MCF 10A (cell line): ENCODE data around the gene CAMTA1. TPM values are rescaled to one million over a fixed set of nuclear protein-coding genes. Genes with fewer than 3 reads are reported as not detected.

Source experiments
- BruUV-seq: library from RNA; stranded (reverse); fragments of 400-500 nt; replicated peaks from 2 replicates; lab custom pipeline; 2021; lab: Mats Ljungman, UMichigan
- CTCF ChIA-PET: fragments of 300-600 bp; sonication (Branson Sonifier 250); formaldehyde crosslinking; extraction: SDS; loops from one replicate; lab custom pipeline; 2021; ENCODE audit warnings: antibody characterized with exemption, inconsistent platforms; lab: Yijun Ruan, JAX
- POLR2A ChIA-PET: fragments of 300-600, 350-650 bp; sonication (Branson Sonifier 250); formaldehyde crosslinking; extraction: SDS; loops from one replicate; lab custom pipeline; 2020; ENCODE audit warnings: antibody characterized with exemption, inconsistent platforms; lab: Yijun Ruan, JAX
- DNase-seq: peaks from one replicate; pipeline ENCODE4 v3.0.0-alpha.2; 2018; ENCODE audit not compliant: unreplicated experiment
- H3K27ac Mint-ChIP-seq: one replicate; pipeline ENCODE4 v1.8.0; 2022; ENCODE audit warnings: mild to moderate bottlenecking, low read depth, mixed read lengths; ENCODE audit not compliant: unreplicated experiment
- H3K27me3 Mint-ChIP-seq: one replicate; pipeline ENCODE4 v1.8.0; 2022; ENCODE audit warnings: mixed read lengths; ENCODE audit not compliant: insufficient read depth, unreplicated experiment
- H3K36me3 Mint-ChIP-seq: one replicate; pipeline ENCODE4 v1.8.0; 2022; ENCODE audit warnings: mild to moderate bottlenecking, moderate library complexity, mixed read lengths; ENCODE audit not compliant: insufficient read depth, unreplicated experiment
- H3K4me1 Mint-ChIP-seq: one replicate; pipeline ENCODE4 v1.8.0; 2022; ENCODE audit warnings: mixed read lengths; ENCODE audit not compliant: insufficient read depth, unreplicated experiment
- H3K4me3 Mint-ChIP-seq: one replicate; pipeline ENCODE4 v1.8.0; 2022; ENCODE audit warnings: mild to moderate bottlenecking, moderate library complexity, mixed read lengths; ENCODE audit not compliant: unreplicated experiment
- H3K9me3 Mint-ChIP-seq: one replicate; pipeline ENCODE4 v1.8.0; 2022; ENCODE audit warnings: mixed read lengths; ENCODE audit not compliant: unreplicated experiment
- intact Hi-C: fragments of 100-400 bp; cut with micrococcal nuclease; formaldehyde crosslinking; loops from 2 replicates; pipeline ENCODE4 v1.14.1; 2022
- total RNA-seq: library from RNA; stranded (reverse); gene quantifications from 2 replicates; pipeline ENCODE4 v1.2.3, GENCODE V29; 2022
- TF ChIP-seq, protein P1 (sequence below): fragments of 200-600 bp; IDR thresholded peaks from one replicate; pipeline ENCODE4 v1.8.0; 2022; ENCODE audit warnings: antibody characterized with exemption, mild to moderate bottlenecking; ENCODE audit not compliant: unreplicated experiment

The CAMTA1 gene
- total RNA-seq, 1 experiment from 2014 or later, result 74.1 TPM

DNA sequence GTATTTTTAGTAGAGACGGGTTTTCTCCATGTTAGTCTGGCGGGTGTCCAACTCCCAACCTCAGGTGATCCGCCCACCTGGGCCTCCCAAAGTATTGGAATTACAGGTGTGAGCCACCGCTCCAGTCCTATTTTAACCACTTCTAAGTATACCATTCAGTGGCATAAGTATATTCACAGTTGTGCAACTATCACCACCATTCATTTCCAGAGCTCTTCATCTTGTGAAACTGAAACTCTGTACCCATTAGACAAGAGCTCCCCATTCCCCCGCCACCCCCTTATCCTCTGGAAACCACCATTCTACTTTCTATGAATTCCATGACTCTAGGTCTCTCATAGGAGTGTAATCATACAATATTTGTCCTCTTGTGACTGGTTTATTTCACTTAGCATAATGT lies 40.2 kb upstream of the CAMTA1 start:
- no peaks in the 10 kb centered on the region for H3K36me3 Mint-ChIP-seq
- no peaks in the 10 kb centered on the region for H3K9me3 Mint-ChIP-seq
- TF ChIP-seq, protein P1, sequence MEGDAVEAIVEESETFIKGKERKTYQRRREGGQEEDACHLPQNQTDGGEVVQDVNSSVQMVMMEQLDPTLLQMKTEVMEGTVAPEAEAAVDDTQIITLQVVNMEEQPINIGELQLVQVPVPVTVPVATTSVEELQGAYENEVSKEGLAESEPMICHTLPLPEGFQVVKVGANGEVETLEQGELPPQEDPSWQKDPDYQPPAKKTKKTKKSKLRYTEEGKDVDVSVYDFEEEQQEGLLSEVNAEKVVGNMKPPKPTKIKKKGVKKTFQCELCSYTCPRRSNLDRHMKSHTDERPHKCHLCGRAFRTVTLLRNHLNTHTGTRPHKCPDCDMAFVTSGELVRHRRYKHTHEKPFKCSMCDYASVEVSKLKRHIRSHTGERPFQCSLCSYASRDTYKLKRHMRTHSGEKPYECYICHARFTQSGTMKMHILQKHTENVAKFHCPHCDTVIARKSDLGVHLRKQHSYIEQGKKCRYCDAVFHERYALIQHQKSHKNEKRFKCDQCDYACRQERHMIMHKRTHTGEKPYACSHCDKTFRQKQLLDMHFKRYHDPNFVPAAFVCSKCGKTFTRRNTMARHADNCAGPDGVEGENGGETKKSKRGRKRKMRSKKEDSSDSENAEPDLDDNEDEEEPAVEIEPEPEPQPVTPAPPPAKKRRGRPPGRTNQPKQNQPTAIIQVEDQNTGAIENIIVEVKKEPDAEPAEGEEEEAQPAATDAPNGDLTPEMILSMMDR, result no peak
- no TSS peak for BruUV-seq
- peaks cover 12% of the 10 kb centered on the region for H3K4me1 Mint-ChIP-seq
- intact Hi-C loops, result no loop called here
- H3K27ac Mint-ChIP-seq, result no peak overlapping the region
- no peak for DNase-seq
- H3K4me3 Mint-ChIP-seq, result no peak overlapping the region
- CTCF ChIA-PET, result interaction anchor here (0.7 to 3.8 kb wide), 2 partner anchors 25 to 297 kb away, joined by 3 to 20 read pairs; no protein-coding TSS in a partner anchor
- H3K27me3 Mint-ChIP-seq, result peaks cover 25% of the 10 kb centered on the region
- POLR2A ChIA-PET, result interaction anchor here (0.8 to 1.3 kb wide), 2 partner anchors 8 to 16 kb away, joined by 3 to 5 read pairs; no protein-coding TSS in a partner anchor

DNA sequence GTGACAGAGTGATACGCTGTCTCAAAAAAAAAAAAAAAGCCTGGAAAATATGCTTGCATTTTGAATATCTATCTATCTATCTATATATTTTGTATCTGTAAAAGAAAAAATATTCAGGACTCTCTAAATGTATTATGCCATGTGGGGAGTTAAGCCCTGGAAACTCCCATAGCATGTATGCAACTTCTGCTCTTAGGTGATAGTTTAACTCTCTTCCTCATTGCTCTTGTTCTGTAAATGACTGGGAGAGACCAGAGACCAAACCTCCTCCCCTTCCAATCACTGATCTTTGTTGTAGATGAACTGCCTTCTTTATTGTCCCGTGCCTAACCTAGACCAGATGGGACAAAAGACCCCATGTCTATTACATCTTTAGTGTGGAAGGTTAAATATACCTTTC lies 37.6 kb upstream of the CAMTA1 start:
- no peak for DNase-seq
- ChIA-PET POLR2A (interaction anchor here (0.7 to 2.2 kb wide), 3 partner anchors 9 to 1736 kb away, joined by 3 to 4 read pairs (median 3); no protein-coding TSS in a partner anchor), CTCF (interaction anchor here (0.7 kb wide), 1 partner anchor 14 kb away, joined by 3 read pairs; no protein-coding TSS in a partner anchor)
- TF ChIP-seq, protein P1, result no peak
- peaks cover 25% of the 10 kb centered on the region for H3K27me3 Mint-ChIP-seq
- H3K4me3 Mint-ChIP-seq, result no peak overlapping the region
- H3K36me3 Mint-ChIP-seq, result no peaks in the 10 kb centered on the region
- BruUV-seq, result no TSS peak
- peaks cover 12% of the 10 kb centered on the region for H3K4me1 Mint-ChIP-seq
- no peak overlapping the region for H3K27ac Mint-ChIP-seq
- H3K9me3 Mint-ChIP-seq, result no peaks in the 10 kb centered on the region
- intact Hi-C loops, result no loop called here

DNA sequence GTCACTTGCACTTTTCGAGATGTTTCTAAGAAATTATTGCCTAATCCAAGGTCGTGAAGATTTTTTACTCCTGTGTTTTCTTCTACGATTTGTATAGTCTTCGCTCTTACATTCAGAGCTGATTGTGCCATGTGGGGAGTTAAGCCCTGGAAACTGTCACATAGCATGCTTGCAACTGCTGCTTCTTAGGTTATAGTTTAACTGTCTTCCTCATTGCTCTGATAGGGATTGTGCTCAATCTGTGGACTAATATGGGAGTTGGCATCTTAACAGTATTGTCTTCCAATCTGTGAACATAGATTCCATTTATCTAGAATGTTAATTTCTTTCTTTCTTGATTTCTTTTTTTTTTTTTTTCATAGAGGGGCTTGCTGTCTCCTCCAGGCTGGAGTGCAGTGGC lies 34.8 kb upstream of the CAMTA1 start:
- Mint-ChIP-seq H3K4me3 (no peak overlapping the region), H3K9me3 (no peaks in the 10 kb centered on the region), H3K27me3 (peaks cover 25% of the 10 kb centered on the region), H3K4me1 (peaks cover 14% of the 10 kb centered on the region), H3K36me3 (no peaks in the 10 kb centered on the region), H3K27ac (no peak overlapping the region)
- no TSS peak for BruUV-seq
- ChIA-PET CTCF (no interaction called here), POLR2A (interaction anchor here (1.7 kb wide), 1 partner anchor 34 kb away, joined by 8 read pairs; the partner anchor contains the start of gene CAMTA1)
- intact Hi-C loops, result no loop called here
- no peak for DNase-seq
- TF ChIP-seq, protein P1, result no peak

DNA sequence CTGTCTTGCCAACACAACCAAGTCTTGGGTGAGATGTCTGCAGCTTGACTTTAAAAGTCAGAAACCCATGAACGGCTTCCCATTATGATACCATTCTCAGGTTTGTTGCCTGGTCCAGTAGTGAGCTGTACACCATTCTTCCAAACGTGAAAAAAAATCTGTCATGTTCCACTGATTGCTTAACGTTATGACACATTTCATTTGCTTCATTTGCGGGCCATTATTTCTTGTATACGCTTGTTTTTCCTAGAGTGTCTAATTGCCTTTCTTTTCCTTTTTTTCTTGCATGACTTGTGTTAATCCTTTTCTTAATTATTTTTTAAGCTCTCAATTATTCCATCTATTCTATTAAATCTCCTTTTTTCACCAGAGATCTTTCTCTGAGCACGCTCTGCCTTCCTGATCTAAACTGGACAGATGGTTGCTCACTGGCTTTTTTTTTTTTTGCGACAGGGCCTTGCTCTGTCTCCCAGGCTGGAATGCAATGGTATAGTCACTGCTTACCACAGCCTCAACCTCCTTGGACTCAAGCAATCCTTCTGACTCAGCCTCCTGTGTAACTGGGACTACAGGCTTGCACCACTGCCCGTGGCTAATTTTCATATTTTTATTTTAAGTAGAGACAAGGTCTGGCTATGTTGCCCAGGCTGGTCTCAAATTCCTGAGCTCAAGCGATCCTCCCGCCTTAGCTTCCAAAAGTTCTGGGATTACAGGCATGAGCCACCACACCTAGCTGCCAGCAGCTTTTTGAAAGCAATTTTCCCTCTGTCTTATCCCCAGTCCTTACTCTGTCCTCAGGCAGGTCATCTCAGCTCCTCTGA lies 31.7 kb upstream of the CAMTA1 start:
- peak overlapping the region; percentile 44 for H3K4me3 Mint-ChIP-seq
- TF ChIP-seq, protein P1, result no peak
- no TSS peak for BruUV-seq
- peak; percentile 43 for DNase-seq
- intact Hi-C loops, result no loop called here
- no peaks in the 10 kb centered on the region for H3K9me3 Mint-ChIP-seq
- H3K27ac Mint-ChIP-seq, result peak overlapping the region; percentile 14
- POLR2A ChIA-PET, result interaction anchor here (0.6 to 2.6 kb wide), 6 partner anchors 9 to 44 kb away, joined by 3 to 25 read pairs (median 8); partner anchors contain the start of gene CAMTA1
- peaks cover 13% of the 10 kb centered on the region for H3K27me3 Mint-ChIP-seq
- CTCF ChIA-PET, result interaction anchor here (0.6 to 1.7 kb wide), 5 partner anchors 9 to 374 kb away, joined by 3 to 6 read pairs (median 4); no protein-coding TSS in a partner anchor
- peaks cover 14% of the 10 kb centered on the region for H3K4me1 Mint-ChIP-seq
- H3K36me3 Mint-ChIP-seq, result no peaks in the 10 kb centered on the region
